WI38 (cell line): ENCODE measurements around the gene TMEM95.

Source experiments
- H3K4me3 ChIP-seq: 2 replicates; pipeline ENCODE4 v1.5.1; 2011; ENCODE audit warnings: low read depth, mild to moderate bottlenecking, control low read depth, low read length
- TF ChIP-seq, protein P1 (sequence below): IDR thresholded peaks from 2 replicates; pipeline ENCODE4 v1.5.1; 2012; ENCODE audit warnings: low read depth, mild to moderate bottlenecking, control low read depth, low read length

TMEM95 gene

DNA sequence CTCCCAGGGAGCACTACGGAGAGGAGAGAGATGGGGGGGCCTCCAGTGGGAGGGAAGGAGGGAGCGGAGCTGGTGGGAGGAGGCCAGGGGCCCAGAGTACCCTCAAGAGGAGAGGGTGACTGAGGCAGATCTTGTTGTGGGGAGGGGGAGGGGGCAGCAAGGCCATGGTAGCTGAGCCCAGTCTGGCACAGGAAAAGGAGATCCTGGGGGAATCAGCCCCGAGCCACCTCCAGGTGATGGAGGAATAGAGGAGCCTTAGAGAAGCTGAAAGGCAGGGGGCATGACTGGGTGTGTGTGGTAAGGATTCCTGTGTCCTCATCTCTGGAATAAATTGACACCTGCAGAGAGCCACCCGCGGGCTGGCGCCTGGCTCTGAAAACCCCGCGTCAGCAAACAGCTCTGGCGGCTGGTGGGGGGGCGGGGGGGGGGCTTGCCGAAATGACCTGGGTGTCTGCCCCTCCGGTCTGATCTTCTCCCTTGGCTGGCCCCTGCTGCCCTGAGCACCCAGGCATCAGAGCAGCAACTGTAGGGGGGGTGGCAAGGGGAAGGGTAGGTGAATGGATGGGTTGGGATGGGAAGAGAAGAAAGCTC lies 51.4 kb downstream of the TMEM95 start:
- H3K4me3 ChIP-seq, result peak overlapping the region; percentile 75
- TF ChIP-seq, protein P1, sequence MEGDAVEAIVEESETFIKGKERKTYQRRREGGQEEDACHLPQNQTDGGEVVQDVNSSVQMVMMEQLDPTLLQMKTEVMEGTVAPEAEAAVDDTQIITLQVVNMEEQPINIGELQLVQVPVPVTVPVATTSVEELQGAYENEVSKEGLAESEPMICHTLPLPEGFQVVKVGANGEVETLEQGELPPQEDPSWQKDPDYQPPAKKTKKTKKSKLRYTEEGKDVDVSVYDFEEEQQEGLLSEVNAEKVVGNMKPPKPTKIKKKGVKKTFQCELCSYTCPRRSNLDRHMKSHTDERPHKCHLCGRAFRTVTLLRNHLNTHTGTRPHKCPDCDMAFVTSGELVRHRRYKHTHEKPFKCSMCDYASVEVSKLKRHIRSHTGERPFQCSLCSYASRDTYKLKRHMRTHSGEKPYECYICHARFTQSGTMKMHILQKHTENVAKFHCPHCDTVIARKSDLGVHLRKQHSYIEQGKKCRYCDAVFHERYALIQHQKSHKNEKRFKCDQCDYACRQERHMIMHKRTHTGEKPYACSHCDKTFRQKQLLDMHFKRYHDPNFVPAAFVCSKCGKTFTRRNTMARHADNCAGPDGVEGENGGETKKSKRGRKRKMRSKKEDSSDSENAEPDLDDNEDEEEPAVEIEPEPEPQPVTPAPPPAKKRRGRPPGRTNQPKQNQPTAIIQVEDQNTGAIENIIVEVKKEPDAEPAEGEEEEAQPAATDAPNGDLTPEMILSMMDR, result no peak
